GM23338 (cell line): Measurements from ENCODE around the gene EML3. TPM values are rescaled to one million over a fixed set of nuclear protein-coding genes. Genes with fewer than 3 reads are reported as not detected.
A peak's percentile ranks its signal among the peaks of the same experiment; 100 is the strongest.

ENCODE experiments used
- ATAC-seq: fragments of 200-7000 bp; cut with Tn5 transposase; 3 replicates; pipeline ENCODE4 v1.9.1; 2020
- DNase-seq: peaks from one replicate; pipeline ENCODE4 v3.0.0-alpha.2; 2015; ENCODE audit warnings: low spot score
- H2AFZ ChIP-seq: fragments of 200-600 bp; sonication (generic); 2 replicates; pipeline ENCODE4 v1.8.0; 2016; ENCODE audit warnings: antibody characterized with exemption, mild to moderate bottlenecking, moderate library complexity
- H3F3A ChIP-seq: fragments of 200-600 bp; sonication (generic); replicated peaks from 2 replicates; pipeline ENCODE4 v1.8.0; 2017; ENCODE audit warnings: antibody characterized with exemption, mixed run types, low read depth
- H3K27ac ChIP-seq: fragments of 200-600 bp; sonication (generic); 2 replicates; pipeline ENCODE4 v1.6.1; 2016; ENCODE audit warnings: low read depth
- H3K27me3 ChIP-seq: fragments of 200-600 bp; sonication (generic); 2 replicates; pipeline ENCODE4 v1.8.0; 2016; ENCODE audit warnings: mild to moderate bottlenecking, mixed run types, moderate library complexity; ENCODE audit not compliant: insufficient read depth
- H3K36me3 ChIP-seq: fragments of 200-600 bp; sonication (generic); 2 replicates; pipeline ENCODE4 v1.8.0; 2016; ENCODE audit warnings: mild to moderate bottlenecking; ENCODE audit not compliant: insufficient read depth
- H3K4me1 ChIP-seq: fragments of 200-600 bp; sonication (generic); 2 replicates; pipeline ENCODE4 v1.8.0; 2016; ENCODE audit warnings: mild to moderate bottlenecking, moderate library complexity; ENCODE audit not compliant: insufficient read depth
- H3K4me2 ChIP-seq: fragments of 200-600 bp; sonication (generic); 2 replicates; pipeline ENCODE4 v1.7.1; 2017; ENCODE audit warnings: mixed run types
- H3K4me3 ChIP-seq: fragments of 200-600 bp; sonication (generic); 2 replicates; pipeline ENCODE4 v1.6.1; 2016; ENCODE audit warnings: mixed run types
- H3K79me2 ChIP-seq: fragments of 200-600 bp; sonication (generic); replicated peaks from 2 replicates; pipeline ENCODE4 v1.8.0; 2017; ENCODE audit warnings: mild to moderate bottlenecking; ENCODE audit not compliant: insufficient read depth
- H3K9me2 ChIP-seq: fragments of 200-600 bp; sonication (generic); 2 replicates; pipeline ENCODE4 v1.8.0; 2017; ENCODE audit not compliant: insufficient read depth
- H4K20me1 ChIP-seq: fragments of 200-600 bp; sonication (generic); replicated peaks from 2 replicates; pipeline ENCODE4 v1.8.0; 2017; ENCODE audit warnings: mild to moderate bottlenecking; ENCODE audit not compliant: insufficient read depth
- H3K27ac Mint-ChIP-seq: 2 replicates; pipeline ENCODE4 v1.8.0; 2020; ENCODE audit warnings: inconsistent platforms, mild to moderate bottlenecking, moderate library complexity, mixed read lengths
- H3K27me3 Mint-ChIP-seq: 3 replicates; pipeline ENCODE4 v1.8.0; 2022; ENCODE audit warnings: low read depth, mild to moderate bottlenecking, moderate library complexity, mixed read lengths, inconsistent platforms; ENCODE audit not compliant: insufficient read depth, poor library complexity
- H3K36me3 Mint-ChIP-seq: 3 replicates; pipeline ENCODE4 v1.8.0; 2021; ENCODE audit warnings: low read depth, mild to moderate bottlenecking, inconsistent platforms, moderate library complexity, mixed read lengths
- H3K4me1 Mint-ChIP-seq: 3 replicates; pipeline ENCODE4 v1.8.0; 2020; ENCODE audit warnings: mild to moderate bottlenecking, inconsistent platforms, mixed read lengths
- H3K4me3 Mint-ChIP-seq: 3 replicates; pipeline ENCODE4 v1.8.0; 2021; ENCODE audit warnings: moderate library complexity, mild to moderate bottlenecking, inconsistent platforms, mixed read lengths
- H3K9me3 Mint-ChIP-seq: 3 replicates; pipeline ENCODE4 v1.8.0; 2020; ENCODE audit warnings: moderate library complexity, mild to moderate bottlenecking, inconsistent platforms, mixed read lengths
- CREB1 ChIP-seq: fragments of 250-450 bp; sonication (Bioruptor Pico); IDR thresholded peaks from 2 replicates; pipeline ENCODE4 v1.5.0; 2020; ENCODE audit warnings: low read depth, mild to moderate bottlenecking, moderate library complexity
- CTCF ChIP-seq, 2 experiments: fragments of 200-600 bp in 1 of 2; sonication (generic) in 1 of 2; conservative IDR thresholded peaks; 2 replicates each; pipeline versions ENCODE4 v1.5.1 to v1.6.1; 2016 to 2017; ENCODE audit warnings: antibody characterized with exemption in 2 of 2, low read depth in 2 of 2, mild to moderate bottlenecking in 2 of 2, moderate library complexity in 1 of 2
- ETS1 ChIP-seq: IDR thresholded peaks from 2 replicates; pipeline ENCODE4 v1.6.1; 2016; ENCODE audit warnings: antibody characterized with exemption
- EZH2 ChIP-seq: fragments of 200-600 bp; sonication (generic); IDR thresholded peaks from one replicate; pipeline ENCODE4 v1.8.0; 2017; ENCODE audit warnings: antibody characterized with exemption, mild to moderate bottlenecking, low read depth; ENCODE audit not compliant: unreplicated experiment
- EZH2phosphoT487 ChIP-seq: fragments of 200-600 bp; sonication (generic); IDR thresholded peaks from one replicate; pipeline ENCODE4 v1.8.1; 2018; ENCODE audit warnings: antibody characterized with exemption; ENCODE audit not compliant: unreplicated experiment
- JUNB ChIP-seq: IDR thresholded peaks from one replicate; pipeline ENCODE4 v1.6.1; 2016; ENCODE audit warnings: antibody characterized with exemption; ENCODE audit not compliant: unreplicated experiment
- NANOG ChIP-seq: IDR thresholded peaks from 2 replicates; pipeline ENCODE4 v1.6.1; 2016; ENCODE audit warnings: antibody characterized with exemption, borderline replicate concordance
- POLR2AphosphoS5 ChIP-seq: IDR thresholded peaks from 2 replicates; pipeline ENCODE4 v1.6.1; 2016; ENCODE audit warnings: antibody characterized with exemption, low read depth
- REST ChIP-seq: IDR thresholded peaks from one replicate; pipeline ENCODE4 v1.6.1; 2018; ENCODE audit warnings: antibody characterized with exemption; ENCODE audit not compliant: unreplicated experiment
- STAT1 ChIP-seq: IDR thresholded peaks from one replicate; pipeline ENCODE4 v1.6.1; 2016; ENCODE audit warnings: antibody characterized with exemption; ENCODE audit not compliant: unreplicated experiment
- ZNF114 ChIP-seq: fragments of 250-450 bp; sonication (Bioruptor Pico); IDR thresholded peaks from 2 replicates; pipeline ENCODE4 v1.5.0; 2020; ENCODE audit warnings: mild to moderate bottlenecking, moderate library complexity
- ZNF331 ChIP-seq: fragments of 250-450 bp; sonication (Bioruptor Pico); IDR thresholded peaks from 2 replicates; pipeline ENCODE4 v1.5.0; 2020; ENCODE audit warnings: low read depth, mild to moderate bottlenecking, moderate library complexity
- ZNF462 ChIP-seq: fragments of 250-450 bp; sonication (Bioruptor Pico); IDR thresholded peaks from 2 replicates; pipeline ENCODE4 v1.5.0; 2020; ENCODE audit warnings: mild to moderate bottlenecking, moderate library complexity
- polyA plus RNA-seq: library from polyadenylated mRNA; unstranded; fragments of >200 nt; fragmentation: Nextera tagmentation; extraction: Ambion mirVana; gene quantifications from 2 replicates; pipeline ENCODE4 v1.2.1, GENCODE V29; 2016
- total RNA-seq: library from RNA; depleted of rRNA; stranded (reverse); fragments of >200 nt; shearing (Covaris generic); gene quantifications from 2 replicates; pipeline ENCODE4 v1.2.3, GENCODE V29; 2014

The EML3 gene
- total and polyA plus RNA-seq, 2 experiments from 2014 or later: 15.4 to 17.1 TPM

- Histone ChIP-seq H4K20me1 (peaks cover 24% of the 10 kb centered on the region), H3K4me3 (peak overlapping the region; percentile 36; the same call in 1 of the 2 replicates), H2AFZ (no peak overlapping the region), H3K9me2 (no peaks in the 10 kb centered on the region), H3K36me3 (peaks cover 15% of the 10 kb centered on the region), H3K27ac (peak overlapping the region; percentile 60; the same call in 1 of the 2 replicates), H3K4me2 (peak overlapping the region; percentile 78), H3K27me3 (peaks cover 26% of the 10 kb centered on the region), H3F3A (peaks cover 48% of the 10 kb centered on the region), H3K79me2 (0 out of 2 replicates have a peak, but pooled peaks cover 5% of the 10 kb centered on the region), H3K4me1 (peaks cover 45% of the 10 kb centered on the region)
- Mint-ChIP-seq H3K4me3 (peak overlapping the region; percentile 50; the same call in 2 of the 3 replicates), H3K27me3 (peaks cover 38% of the 10 kb centered on the region), H3K27ac (peak overlapping the region; percentile 84; the same call in 1 of the 2 replicates), H3K4me1 (peaks cover 54% of the 10 kb centered on the region), H3K9me3 (no peaks in the 10 kb centered on the region; the same call in 2 of the 3 replicates), H3K36me3 (peaks cover 34% of the 10 kb centered on the region)
- TF ChIP-seq JUNB (no peak), STAT1 (no peak), REST (no peak), ZNF331 (CRISPR knock-in tag) (no peak), ETS1 (no peak), EZH2phosphoT487 (no peak), POLR2AphosphoS5 (no peak), CTCF (conservative IDR thresholded peaks at IDR 0.05; ENCODE audit: low read depth in 2 of 2) (no peak), ZNF462 (CRISPR knock-in tag) (no peak), ZNF114 (no peak), NANOG (no peak), CREB1 (CRISPR knock-in tag) (no peak), EZH2 (no peak)
- DNase-seq (no peak), ATAC-seq (no peak)
These were observed 58.7 kb downstream of the EML3 start for GRCh38 chr11:62553839-62554361.
